ENCODE results near the gene NDUFA13.
"Not testable (repeated sequence)": the region's sequence is repeated elsewhere in the genome, so short reads cannot be mapped to it uniquely, and the experiment has no call there.

The NDUFA13 gene

GRCh38 chr19:19515642-19516519, at the start of gene NDUFA13:
TSS of gene NDUFA13 (plus strand) at chr19:19516225. CDS start at chr19:19516239, 14 bp downstream.
- peak; percentile 83 to 90 for DNase-seq (ENCODE audit: low read depth in 2 of 2)

DNA sequence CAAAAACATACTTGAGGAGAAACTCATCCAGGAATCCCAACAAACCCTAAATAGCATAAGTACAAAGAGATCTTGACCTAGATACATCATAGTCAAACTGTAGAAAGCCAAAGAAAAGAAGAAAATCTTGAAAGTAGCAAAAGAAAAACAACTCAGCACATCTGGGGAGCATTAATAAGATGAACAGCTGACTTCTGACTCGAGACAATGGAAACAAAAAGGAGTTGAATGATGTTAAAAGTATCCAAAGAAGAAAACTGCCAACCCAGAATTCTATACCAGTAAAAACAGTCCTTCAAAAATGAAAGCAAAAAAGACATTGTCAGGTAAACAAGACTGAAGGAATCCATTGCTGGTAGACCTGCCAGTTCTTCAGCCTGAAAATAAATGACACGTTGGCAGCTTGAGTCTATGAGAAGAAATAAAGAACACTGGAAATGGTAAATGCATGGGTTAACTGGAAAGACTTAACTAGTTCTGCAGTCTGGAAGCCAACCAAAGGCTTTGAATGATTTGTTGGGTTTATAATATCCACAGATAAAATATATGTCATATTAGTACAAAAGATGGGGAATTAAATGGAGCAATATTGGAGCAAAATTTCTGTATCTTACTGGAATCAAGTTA, 47.5 kb upstream of the NDUFA13 start:
- DNase-seq (ENCODE audit: low read depth in 2 of 2) = no peak

GRCh38 chr19:19470579-19470978, 45.4 kb upstream of the NDUFA13 start:
- DNase-seq (ENCODE audit: low read depth in 2 of 2) = no peak

GRCh38 chr19:19471682-19472081, 44.3 kb upstream of the NDUFA13 start:
- DNase-seq (ENCODE audit: low read depth in 2 of 2) = no peak

DNA sequence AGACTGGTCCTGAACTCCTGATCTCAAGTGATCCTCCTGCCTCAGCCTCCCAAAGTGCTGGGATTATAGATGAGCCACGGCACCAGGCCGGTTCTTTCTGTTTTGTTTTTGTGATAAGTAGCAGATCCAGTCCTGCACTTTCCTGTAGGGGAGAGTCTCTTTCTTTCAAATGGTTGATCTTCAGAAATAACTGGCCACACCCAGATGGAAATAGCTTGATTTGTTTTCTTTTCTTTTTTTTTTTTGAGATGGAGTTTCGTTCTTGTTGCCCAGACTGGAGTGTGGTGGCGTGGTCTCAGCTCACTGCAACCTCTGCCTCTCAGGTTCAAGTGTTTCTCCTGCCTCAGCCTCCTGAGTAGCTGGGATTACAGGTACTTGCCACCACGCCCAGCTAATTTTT, 43.9 kb upstream of the NDUFA13 start:
- not testable (repeated sequence) for DNase-seq (ENCODE audit: low read depth in 2 of 2)

DNA sequence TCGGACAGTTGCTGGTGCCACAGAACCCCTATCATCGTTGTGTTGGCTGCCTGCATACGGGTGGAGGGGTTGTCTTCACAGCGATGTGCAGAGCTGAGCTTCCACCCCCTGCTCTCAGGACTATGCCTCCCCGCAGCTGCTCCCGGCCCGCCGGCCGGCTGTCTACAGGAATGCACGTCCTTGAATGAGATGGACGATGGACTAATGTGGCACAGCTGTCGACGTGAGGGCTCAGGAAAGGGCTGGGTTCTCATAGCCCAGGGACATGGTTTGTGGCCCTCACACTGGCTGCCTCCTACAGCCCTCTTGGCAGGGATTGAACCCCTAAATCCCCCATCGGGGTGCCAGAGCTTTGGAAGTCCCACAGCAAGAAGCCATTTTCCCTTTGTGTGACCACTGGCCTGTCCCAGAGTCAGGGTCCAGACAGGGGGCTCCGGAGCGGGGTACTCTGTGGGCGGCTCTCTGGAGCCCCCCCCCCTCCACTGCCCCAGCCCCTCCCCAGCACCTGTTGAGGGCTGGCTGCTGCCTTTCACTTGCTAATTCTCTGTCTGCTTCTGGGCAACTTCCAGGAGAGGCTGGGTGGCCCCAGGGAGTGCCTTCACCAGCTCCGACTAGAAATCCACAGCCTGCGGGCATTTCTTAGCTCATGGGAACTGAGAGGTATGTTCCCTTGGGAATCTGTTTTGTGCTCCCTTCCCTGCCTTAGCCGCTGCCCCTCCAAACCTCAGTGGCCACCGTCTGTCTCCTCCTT, 40.8 kb upstream of the NDUFA13 start:
- DNase-seq (ENCODE audit: low read depth in 2 of 2) = no peak

DNA sequence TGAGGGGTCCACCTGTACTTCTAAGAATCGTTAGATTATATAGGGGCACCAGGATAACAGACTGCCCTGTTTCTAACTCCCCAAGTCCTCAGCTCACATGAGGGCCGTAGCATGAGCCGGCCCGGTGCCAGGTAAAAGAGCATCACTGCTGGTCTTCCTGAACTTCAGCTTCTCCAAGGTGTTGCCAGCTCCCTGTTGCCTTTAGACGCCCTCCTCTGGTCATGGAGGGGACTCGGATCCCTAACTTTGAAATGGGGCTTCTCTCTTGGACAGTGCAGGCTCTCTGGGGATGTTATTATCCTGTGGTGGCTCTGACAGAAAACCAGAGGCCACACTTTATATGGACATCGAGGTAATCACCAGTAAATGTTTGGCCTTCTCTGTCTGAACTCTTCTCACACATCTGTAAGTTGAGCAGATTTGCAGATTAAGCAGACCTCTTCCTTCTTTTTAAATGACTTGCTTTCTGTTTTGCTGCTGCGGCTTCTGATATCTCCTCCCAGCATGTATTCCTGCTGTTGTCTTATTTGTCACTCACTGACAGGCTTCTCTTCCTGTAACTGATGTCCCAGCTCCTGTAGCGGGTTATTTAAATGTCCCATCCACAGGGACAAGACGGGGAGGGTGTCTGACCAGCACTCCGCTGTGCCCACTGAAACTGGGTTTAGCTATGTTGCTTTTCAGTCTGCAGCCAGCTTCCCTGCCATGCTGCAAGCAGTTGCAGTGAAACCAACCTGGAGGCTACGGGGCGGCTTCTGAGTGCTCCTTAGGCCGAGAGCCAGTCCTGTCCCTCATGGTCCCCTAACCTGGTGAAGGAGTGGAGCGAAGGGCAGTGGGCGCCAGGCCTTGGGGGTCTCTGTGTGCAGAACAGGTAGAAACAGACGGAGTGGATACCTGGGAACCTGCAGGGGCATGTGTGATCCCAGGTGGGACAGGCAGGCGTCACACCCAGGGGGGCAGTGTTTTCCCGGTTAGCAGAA, 39.9 kb upstream of the NDUFA13 start:
- DNase-seq (ENCODE audit: low read depth in 2 of 2) = no peak

DNA sequence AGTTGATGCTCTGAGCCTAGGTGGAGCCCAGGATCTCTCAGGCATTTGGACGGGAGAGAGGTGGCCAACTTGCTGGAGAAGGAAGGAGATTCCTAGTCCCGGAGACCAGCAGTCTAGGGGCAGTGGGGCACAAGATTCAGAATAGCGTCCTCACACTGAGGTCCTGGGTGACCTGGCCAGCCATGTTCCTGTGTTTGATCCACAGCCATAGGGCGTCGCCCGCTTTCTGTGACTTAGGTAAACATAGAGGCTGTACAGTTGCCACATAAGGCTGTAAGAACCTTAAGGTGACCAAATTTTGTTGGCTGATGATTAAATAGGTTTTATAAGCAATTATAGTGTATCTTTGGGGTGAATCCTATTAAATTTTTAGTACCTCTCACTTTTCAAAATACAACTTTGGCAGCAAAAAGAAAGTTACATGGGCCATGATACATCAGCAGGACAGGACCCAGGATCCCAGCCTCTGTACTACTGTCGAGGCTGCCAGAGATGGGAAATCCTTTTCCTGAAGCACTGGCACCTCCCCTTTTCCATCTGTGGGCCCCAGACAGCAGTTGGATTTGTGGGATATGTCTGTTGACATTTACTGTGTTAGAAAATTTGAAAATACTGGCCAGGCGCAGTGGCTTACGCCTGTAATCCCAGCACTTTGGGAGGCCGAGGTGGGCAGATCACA, 38.2 kb upstream of the NDUFA13 start:
- no peak for DNase-seq (ENCODE audit: low read depth in 2 of 2)

GRCh38 chr19:19480688-19481087, 35.3 kb upstream of the NDUFA13 start:
- no peak for DNase-seq (ENCODE audit: low read depth in 2 of 2)

DNA sequence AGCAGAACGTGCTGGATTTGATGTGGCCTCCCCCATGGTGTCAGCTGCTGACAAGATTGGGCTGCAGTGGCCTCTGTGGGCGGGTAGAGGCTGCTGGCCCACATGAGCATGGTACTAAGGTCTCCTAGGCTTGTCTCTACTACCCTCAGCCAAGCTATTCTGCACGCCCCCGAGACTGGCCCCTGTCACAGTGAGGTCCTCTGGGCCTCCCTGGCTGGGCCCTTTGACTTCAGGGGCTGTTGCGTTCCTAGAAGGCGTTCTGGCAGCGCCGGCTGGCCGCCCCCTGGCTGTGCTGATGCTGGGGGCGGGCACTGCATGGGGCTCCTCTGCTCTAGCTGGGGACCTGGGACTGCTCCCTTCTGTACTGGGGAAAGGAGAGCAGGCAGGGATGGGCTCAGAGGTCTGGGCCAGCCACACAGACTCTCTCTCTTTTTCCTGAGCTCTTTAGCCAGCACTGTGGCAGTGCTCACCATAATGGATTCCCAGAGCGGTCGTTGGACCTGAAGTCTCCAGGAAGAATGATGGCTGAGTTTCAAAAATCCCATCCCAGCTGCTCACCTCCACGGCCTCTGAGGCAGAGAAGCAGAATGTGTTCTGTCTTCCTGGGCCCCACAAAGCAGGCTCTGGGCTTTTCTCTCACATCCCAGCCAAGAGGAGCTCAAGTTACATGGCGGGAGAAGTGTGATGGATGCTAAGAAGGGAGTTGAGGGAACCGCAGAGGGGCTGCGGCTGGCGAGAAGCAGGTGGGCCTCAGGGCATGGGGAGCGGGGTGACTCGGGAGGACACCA, 33.0 kb upstream of the NDUFA13 start:
- no peak for DNase-seq (ENCODE audit: low read depth in 2 of 2)

- no peak for DNase-seq (ENCODE audit: low read depth in 2 of 2)
Measured at GRCh38 chr19:19485161-19485997, 30.6 kb upstream of the NDUFA13 start.

- no peak for DNase-seq (ENCODE audit: low read depth in 2 of 2)
Measured at GRCh38 chr19:19485998-19486290, 30.1 kb upstream of the NDUFA13 start.

- DNase-seq (ENCODE audit: low read depth in 2 of 2) = no peak
Measured at GRCh38 chr19:19486343-19487076, 29.5 kb upstream of the NDUFA13 start.

- no peak for DNase-seq (ENCODE audit: low read depth in 2 of 2)
Measured at GRCh38 chr19:19487077-19487949, 28.7 kb upstream of the NDUFA13 start.

DNA sequence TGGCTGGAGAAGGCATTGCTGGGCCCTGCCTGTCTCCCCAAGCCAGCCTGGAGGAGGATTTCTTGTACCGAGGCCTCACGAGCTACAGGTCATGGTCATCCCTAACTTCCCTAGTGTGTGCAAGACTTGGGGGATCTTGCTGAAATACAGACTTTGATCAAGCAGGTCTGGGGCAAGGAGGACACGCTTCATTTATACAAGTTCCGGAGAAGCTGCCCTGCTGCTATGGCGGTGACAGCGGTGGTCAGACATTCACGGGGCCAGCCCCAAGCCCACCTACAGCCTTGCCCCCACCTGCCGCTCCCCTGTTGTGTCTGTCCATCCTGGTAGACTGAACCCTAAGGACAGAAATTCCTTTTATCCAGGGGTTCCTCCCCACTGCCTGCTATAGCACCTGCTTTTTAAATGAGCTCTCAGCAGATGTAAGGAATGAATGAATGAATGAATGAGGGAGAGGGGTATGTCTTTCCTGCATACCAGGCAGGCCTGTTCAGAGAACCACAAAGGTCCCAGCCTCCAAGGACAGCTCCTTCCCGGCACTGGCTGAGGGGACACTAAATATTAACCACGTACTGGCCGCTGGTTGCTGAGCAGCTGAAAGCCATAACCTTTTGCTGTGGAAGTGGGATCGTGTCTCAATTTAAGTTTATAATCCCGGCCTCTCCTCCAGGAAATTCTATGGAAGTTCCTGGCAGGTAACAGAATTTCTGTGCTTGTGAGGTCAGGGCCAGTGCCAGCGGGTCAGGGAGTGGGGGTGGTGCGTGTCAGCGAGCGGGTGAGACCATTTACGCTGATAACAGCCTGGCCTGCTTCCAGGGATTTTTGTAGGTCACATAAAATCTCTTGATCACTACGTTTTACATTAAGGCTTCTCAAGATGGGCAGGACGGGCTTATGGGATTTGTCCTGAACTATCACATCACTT, 27.8 kb upstream of the NDUFA13 start:
- no peak for DNase-seq (ENCODE audit: low read depth in 2 of 2)

All from stimulated activated CD8-positive, alpha-beta memory T cell treated with anti-CD3 and anti-CD28 coated beads, Interleukin-2, amount 100 ng/mL, for 48 hours (primary cell).